HEK293 (cell line): ENCODE results near the gene ARHGAP26.

Experiments
- CTCF ChIP-seq: fragments of 450-650 bp; formaldehyde crosslinking; IDR thresholded peaks from 2 replicates; pipeline ENCODE4 v1.5.1; 2016; ENCODE audit warnings: missing biosample characterization, missing genetic modification characterization
- PBX3 ChIP-seq: sonication (generic); formaldehyde crosslinking; IDR thresholded peaks from 2 replicates; pipeline ENCODE4 v1.8.1; 2022; ENCODE audit warnings: mild to moderate bottlenecking, moderate library complexity, missing genetic modification reagents
- ZNF140 ChIP-seq: fragments of 450-650 bp; formaldehyde crosslinking; IDR thresholded peaks from 2 replicates; pipeline ENCODE4 v1.5.1; 2016; ENCODE audit warnings: missing biosample characterization, missing genetic modification characterization
- ZNF184 ChIP-seq: fragments of 450-650 bp; IDR thresholded peaks from 2 replicates; pipeline ENCODE4 v1.5.1; 2018; ENCODE audit warnings: missing biosample characterization, mild to moderate bottlenecking, missing genetic modification characterization
- ZNF398 ChIP-seq: fragments of 450-650 bp; formaldehyde crosslinking; IDR thresholded peaks from 2 replicates; pipeline ENCODE4 v1.5.1; 2017; ENCODE audit warnings: missing biosample characterization, missing genetic modification characterization
- ZNF600 ChIP-seq: fragments of 450-650 bp; formaldehyde crosslinking; IDR thresholded peaks from 2 replicates; pipeline ENCODE4 v1.5.1; 2016; ENCODE audit warnings: missing biosample characterization, missing genetic modification characterization
- ZNF670 ChIP-seq: fragments of 450-650 bp; formaldehyde crosslinking; IDR thresholded peaks from 2 replicates; pipeline ENCODE4 v1.5.1; 2016; ENCODE audit warnings: missing biosample characterization, missing genetic modification characterization, low read depth

GRCh38 chr5:142878638-142879037 is 108.5 kb downstream of the ARHGAP26 start:
- TF ChIP-seq CTCF (tag by site-specific recombination) (no peak), ZNF600 (tag by site-specific recombination) (0 out of 2 replicates have a peak, but pooled peaks have one; percentile 15), ZNF184 (no peak), PBX3 (CRISPR knock-in tag) (no peak), ZNF140 (tag by site-specific recombination) (no peak), ZNF398 (no peak), ZNF670 (tag by site-specific recombination) (no peak)
